Medulla oblongata (tissue), 1 donor: ENCODE results near the gene SMIM41.

ENCODE experiments used
- DNase-seq: peaks from one replicate; pipeline ENCODE4 v3.0.0-alpha.2; 2015; ENCODE audit errors: extremely low spot score

Gene SMIM41

GRCh38 chr12:52147367-52147963 is 68.0 kb downstream of the SMIM41 start:
- DNase-seq, result no peak

GRCh38 chr12:52147964-52148463 is 68.5 kb downstream of the SMIM41 start:
- DNase-seq, result no peak

GRCh38 chr12:52148464-52149181 is 69.1 kb downstream of the SMIM41 start:
- no peak for DNase-seq

GRCh38 chr12:52149182-52149641 is 69.7 kb downstream of the SMIM41 start:
- no peak for DNase-seq

- DNase-seq, result no peak
Measured at GRCh38 chr12:52149651-52150241, 70.2 kb downstream of the SMIM41 start.

- DNase-seq, result no peak
Measured at GRCh38 chr12:52151153-52151836, 71.8 kb downstream of the SMIM41 start.

GRCh38 chr12:52151837-52152783 is 72.6 kb downstream of the SMIM41 start:
- DNase-seq, result peak; percentile 47

- DNase-seq, result no peak
Measured at GRCh38 chr12:52152905-52153317, 73.4 kb downstream of the SMIM41 start.

GRCh38 chr12:52155048-52155868 is 75.8 kb downstream of the SMIM41 start:
- DNase-seq, result no peak

GRCh38 chr12:52156311-52156710 is 76.8 kb downstream of the SMIM41 start:
- no peak for DNase-seq

- DNase-seq, result peak; percentile 81
Measured at GRCh38 chr12:52156757-52157565, 77.5 kb downstream of the SMIM41 start.

- DNase-seq, result no peak
Measured at GRCh38 chr12:52157566-52158150, 78.2 kb downstream of the SMIM41 start.
